HG03095 (cell line): ENCODE measurements around the gene PRKAG1.

ENCODE experiments used
- ATAC-seq: cut with Tn5 transposase; IDR thresholded peaks from one replicate; pipeline ENCODE4 v1.9.1; 2021; ENCODE audit warnings: moderate library complexity; ENCODE audit not compliant: unreplicated experiment

PRKAG1 gene

DNA sequence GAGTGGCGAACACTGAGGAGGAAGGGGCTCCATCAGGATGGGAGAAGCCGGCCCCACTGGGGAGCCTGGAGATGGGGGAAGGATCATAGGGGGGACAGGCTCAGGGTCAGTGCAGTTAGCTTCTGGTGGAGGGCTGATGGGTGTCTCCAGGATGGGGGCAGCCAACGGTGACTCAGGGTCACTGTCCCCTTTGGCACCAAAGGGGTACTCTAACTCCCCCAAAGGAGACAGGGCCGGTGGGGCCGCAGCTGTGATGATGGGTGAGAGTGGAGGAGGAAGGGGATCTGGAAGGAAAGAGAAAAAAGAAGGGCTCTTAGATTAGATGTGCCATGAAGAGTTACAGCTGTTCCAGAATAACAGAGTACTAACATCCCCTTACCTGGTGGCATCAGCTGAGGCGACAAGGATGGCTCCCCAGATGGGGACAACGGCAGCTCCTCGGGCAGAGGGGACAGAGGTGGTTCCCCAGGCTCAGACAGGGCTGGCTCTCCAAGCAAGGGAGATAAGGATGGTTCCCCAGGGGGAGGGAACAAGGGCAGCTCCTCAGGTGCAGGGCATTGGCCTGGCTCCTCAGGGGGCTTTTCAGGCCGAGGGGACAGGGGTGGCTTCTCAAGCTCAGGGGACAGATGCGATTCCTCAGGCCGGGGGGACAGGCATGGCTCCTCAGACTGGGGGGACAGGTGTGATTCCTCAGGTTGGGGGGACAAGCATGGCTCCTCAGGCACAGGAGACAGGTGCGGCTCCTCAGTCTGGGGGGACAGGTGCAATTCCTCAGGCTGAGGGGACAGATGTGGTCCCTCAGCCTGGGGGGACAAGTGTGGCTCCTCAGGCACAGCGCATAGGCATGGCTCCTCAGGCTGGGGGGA lies 32.2 kb upstream of the PRKAG1 start:
- no peak for ATAC-seq

- no peak for ATAC-seq
Measured at GRCh38 chr12:49049566-49050224, 31.1 kb upstream of the PRKAG1 start.

- no peak for ATAC-seq
Measured at GRCh38 chr12:49048953-49049352, 30.4 kb upstream of the PRKAG1 start.

GRCh38 chr12:49046129-49046895 lies 27.7 kb upstream of the PRKAG1 start:
- no peak for ATAC-seq

DNA sequence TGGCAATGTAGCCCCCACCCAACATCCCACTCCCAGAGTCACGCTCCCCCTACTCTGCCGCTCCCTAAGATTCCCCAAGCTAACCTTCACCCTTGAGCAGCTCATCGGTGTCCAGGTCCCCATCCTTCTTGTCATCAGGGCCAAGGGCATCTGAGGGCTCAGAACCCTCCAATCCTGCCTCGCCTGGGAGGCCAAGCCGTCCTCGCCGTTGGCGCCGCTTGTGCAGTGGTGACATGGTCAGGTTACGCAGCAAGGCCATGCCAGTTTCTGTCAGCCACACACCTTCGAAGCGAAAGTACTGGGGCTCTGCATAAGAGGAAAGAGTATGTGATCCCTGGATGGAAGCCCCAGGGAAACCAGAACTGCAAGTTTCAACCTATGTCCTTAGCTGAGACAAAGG lies 26.1 kb upstream of the PRKAG1 start:
- no peak for ATAC-seq

GRCh38 chr12:49043856-49044258 lies 25.3 kb upstream of the PRKAG1 start:
- no peak for ATAC-seq

DNA sequence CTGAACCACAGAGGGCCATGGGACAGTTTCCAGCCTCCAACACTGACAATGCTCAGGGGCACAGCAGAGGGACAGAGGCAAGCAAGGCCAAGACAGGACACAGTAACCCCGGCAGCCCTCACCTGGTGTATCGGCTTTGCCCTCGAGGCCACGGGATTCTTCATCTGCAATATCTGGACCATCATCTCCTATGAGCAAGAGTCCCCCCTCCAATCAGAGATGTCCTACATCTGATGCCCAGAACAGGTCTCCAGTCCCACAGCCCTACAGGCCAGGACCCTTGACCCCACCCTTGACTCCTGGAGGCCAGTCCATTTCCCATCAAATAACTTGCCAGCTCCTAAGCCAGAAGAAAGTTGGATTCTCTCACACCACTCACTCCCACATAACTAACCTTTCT lies 24.7 kb upstream of the PRKAG1 start:
- ATAC-seq, result no peak

DNA sequence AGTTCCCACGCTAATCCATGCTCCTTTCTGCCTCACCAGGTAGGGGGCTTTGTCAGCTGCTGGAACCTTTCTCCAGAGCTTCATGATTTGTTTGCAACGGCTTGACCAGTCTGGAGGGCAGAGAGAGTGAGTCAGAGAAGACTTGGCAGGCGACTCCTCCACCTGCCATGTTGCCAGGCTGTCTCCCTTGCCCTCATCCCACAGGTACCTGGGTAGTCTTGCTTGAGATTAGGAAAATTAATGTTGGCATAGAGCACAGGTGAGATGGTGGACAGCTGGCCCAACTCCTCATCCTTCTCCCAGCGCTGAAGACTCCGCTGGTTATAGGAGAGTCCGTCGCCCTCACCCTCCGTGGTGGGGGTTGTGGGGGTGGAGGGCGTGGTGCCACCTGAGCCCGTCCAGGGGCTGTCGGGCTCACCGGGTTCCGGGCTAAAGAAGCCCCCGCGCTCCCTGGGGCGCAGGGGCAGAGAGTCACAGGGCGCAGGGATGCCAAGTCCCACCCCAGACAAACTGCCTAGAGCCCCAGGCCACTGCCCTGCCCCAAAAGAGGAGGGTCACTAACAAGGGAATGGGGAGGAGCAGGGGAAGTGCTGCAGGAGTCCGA lies 23.4 kb upstream of the PRKAG1 start:
- ATAC-seq, result no peak

DNA sequence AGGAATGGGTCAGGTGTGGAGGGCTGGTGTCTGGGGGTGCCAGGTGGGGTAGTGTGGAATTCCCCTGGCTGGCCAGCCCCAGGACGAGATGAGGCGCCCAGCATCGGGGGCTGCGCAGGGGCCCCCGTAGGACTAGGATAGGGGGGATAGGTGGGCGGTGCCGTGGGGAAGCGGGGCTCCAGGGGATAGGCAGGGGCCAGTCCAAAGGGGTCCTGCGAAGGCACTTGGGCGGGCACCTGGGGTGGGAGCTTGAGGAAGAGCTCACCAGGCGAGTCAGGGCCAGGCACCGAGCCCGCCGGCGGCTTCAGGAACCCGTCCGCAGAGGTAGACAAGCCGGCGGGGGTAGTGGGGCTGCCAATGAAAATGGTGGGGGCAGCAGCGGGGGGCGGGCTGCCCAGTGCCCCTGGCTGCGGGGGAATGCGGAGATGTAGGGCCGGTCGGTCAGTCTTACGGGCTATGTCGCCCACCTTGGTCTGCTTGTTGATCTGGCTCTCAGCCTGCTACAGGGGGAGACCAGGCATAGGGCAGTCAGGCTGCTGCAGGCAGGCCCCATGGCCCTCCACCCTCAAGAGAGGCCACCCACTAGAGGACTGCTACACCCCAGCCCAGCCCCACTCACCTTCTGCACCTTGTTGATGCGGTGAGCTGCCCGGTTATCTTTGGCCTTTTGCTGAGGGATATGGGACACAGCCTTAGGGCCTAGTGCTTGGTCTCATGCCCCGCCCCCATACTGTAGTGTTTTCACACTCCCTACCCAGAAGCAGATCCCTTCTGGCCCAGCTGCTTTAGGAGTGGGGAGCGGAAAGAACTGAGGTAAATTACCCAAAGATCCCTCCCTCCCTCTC lies 22.7 kb upstream of the PRKAG1 start:
- no peak for ATAC-seq

DNA sequence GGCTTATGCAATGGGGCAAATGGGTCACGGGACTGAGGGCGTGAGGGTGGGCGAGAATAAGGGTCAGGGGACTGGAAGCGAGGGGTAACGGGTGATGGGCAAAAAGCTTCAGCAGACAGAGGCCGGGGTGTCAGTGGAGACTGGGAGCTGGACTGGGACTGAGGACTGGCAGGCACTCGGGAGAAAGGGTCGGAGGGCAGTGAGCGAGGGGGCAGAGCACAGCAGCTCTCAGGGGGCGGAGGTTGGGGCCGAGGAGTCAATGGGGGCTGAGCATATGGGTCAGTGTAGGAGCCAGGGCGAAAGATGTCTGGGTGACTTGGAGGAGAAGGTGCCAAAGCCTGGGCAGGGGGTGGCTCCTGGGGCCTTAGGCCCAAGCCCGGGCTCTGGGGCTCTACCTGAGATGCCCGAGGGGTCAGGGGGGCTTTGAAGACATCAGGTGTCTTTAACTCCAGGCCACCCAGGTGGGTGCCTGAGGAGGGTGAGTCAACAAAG lies 21.8 kb upstream of the PRKAG1 start:
- ATAC-seq, result no peak

DNA sequence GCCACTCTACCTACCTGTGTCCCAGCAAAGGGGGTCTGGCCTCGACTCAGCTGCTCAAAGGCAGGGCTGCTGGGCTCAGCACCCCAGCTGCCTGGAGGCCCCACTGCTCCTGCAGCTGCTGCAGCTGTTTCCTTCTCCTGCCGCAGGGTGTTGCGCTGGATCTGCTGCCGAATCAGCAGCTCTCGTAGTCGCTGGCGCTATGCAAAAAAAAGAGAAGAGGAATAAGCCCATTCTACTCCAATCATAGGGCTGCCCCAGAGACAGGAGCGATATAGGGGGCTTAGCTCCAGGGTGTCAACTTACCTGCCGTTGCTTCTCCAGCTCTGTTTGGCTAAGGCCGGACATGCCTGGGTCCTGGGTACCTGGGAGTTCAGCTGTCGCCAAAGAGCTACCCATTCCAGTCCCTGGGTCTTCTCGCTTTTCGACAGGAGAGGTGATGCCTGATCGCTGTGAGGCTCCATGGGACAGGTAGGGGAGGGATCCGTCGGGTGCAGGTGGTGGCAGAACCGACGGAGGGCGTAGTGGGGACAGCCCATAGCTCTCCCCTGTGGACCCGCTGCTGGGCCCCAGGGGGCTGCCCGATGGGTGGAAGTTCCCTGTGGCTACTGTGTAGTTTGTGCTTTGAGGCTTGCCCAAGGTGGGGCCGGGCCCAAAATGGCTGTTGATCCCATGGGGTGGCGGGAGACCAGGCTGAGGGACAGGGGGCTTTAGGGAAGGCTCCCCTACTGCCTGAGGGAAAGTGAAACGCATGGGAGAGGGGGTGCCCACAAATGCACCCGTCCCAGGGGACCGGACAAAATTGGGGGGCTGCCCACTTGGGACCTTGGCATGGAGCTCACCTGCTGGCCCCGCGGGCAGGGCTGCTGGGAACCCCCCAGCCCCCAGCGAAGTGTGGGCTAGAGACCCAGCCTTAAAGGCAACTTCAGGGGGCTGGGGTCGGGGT lies 21.1 kb upstream of the PRKAG1 start:
- ATAC-seq, result no peak

- no peak for ATAC-seq
Measured at GRCh38 chr12:49038291-49038955, 19.8 kb upstream of the PRKAG1 start.

DNA sequence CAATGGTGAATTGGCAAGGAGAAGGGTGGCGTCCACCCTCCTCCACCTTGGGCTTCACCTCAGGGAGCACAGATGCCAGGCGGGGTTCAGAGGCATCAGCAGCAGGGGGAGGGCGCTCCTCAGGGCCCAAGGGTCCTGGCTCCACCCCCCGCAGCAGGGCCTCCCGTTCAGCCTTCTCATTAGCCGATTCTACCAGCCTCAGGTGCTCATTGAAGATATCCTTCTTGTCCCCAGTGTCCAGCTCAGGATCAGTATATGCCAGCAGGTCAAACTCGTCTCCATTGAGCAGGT lies 19.3 kb upstream of the PRKAG1 start:
- no peak for ATAC-seq

- ATAC-seq, result no peak
Measured at GRCh38 chr12:49037111-49037946, 18.8 kb upstream of the PRKAG1 start.

GRCh38 chr12:49036029-49036428 lies 17.5 kb upstream of the PRKAG1 start:
- no peak for ATAC-seq

- no peak for ATAC-seq
Measured at GRCh38 chr12:49034286-49034622, 15.7 kb upstream of the PRKAG1 start.

- no peak for ATAC-seq
Measured at GRCh38 chr12:49033611-49034285, 15.2 kb upstream of the PRKAG1 start.
